H1 (cell line): ENCODE measurements around the gene KCNRG. TPM values are rescaled to one million over a fixed set of nuclear protein-coding genes. Genes with fewer than 3 reads are reported as not detected.

Source experiments
- CTCF ChIA-PET: fragments of 300-600 bp; sonication (Branson Sonifier 250); formaldehyde crosslinking; loops from one replicate; lab custom pipeline; 2021; ENCODE audit not compliant: partially characterized antibody; lab: Charles Lee
- POLR2A ChIA-PET: fragments of 300-600 bp; sonication (Branson Sonifier 250); formaldehyde crosslinking; loops from one replicate; lab custom pipeline; 2021; ENCODE audit warnings: inconsistent platforms; ENCODE audit not compliant: partially characterized antibody; lab: Charles Lee
- DNase-seq, 2 experiments: peaks; one replicate each; pipeline versions ENCODE4 v3.0.0 to v3.0.0-alpha.2; 2010 to 2022; ENCODE audit warnings: low spot score in 2 of 2, low read depth in 1 of 2, mixed read lengths in 1 of 2
- FAIRE-seq: peaks from 2 replicates; lab custom pipeline; 2011; peaks lifted over from hg19 to GRCh38; lab: Jason Lieb, UNC
- H2AFZ ChIP-seq: 2 replicates; pipeline ENCODE4 v1.8.1; 2012; ENCODE audit warnings: low read length, inconsistent platforms
- H2AK5ac ChIP-seq: 2 replicates; pipeline ENCODE4 v1.6.1; 2013; ENCODE audit warnings: low read depth, low read length
- H2BK120ac ChIP-seq: replicated peaks from 2 replicates; pipeline ENCODE3; 2013; ENCODE audit warnings: low read depth, low read length, inconsistent platforms
- H2BK12ac ChIP-seq: 2 replicates; pipeline ENCODE4 v1.6.1; 2013; ENCODE audit warnings: low read depth, low read length
- H2BK15ac ChIP-seq: 2 replicates; pipeline ENCODE4 v1.6.1; 2013; ENCODE audit warnings: low read length
- H2BK20ac ChIP-seq: 2 replicates; pipeline ENCODE4 v1.6.1; 2013; ENCODE audit warnings: low read length
- H2BK5ac ChIP-seq: 2 replicates; pipeline ENCODE4 v1.6.1; 2013; ENCODE audit warnings: low read depth, low read length
- H3K14ac ChIP-seq: 2 replicates; pipeline ENCODE4 v1.6.1; 2013; ENCODE audit warnings: inconsistent platforms; ENCODE audit not compliant: insufficient read length
- H3K18ac ChIP-seq: 2 replicates; pipeline ENCODE4 v1.6.1; 2013; ENCODE audit warnings: low read length; ENCODE audit errors: extremely low read depth
- H3K23ac ChIP-seq: 2 replicates; pipeline ENCODE4 v1.6.1; 2013; ENCODE audit warnings: inconsistent platforms; ENCODE audit not compliant: insufficient read length
- H3K23me2 ChIP-seq: 2 replicates; pipeline ENCODE4 v1.6.1; 2013; ENCODE audit warnings: low read depth, low read length
- H3K27ac ChIP-seq: 2 replicates; pipeline ENCODE4 v1.6.1; 2011; ENCODE audit warnings: low read depth, low read length, inconsistent platforms
- H3K27me3 ChIP-seq, 4 experiments: replicated peaks in 1 of 4; 1 replicate in 1 of 4; 2 replicates in 3 of 4; pipeline versions ENCODE4 v1.6.1 to v1.8.1; 2011 to 2013; ENCODE audit warnings: low read length in 3 of 4, mild to moderate bottlenecking in 3 of 4, inconsistent platforms in 2 of 4, mixed read lengths in 2 of 4, moderate library complexity in 1 of 4; ENCODE audit not compliant: control insufficient read depth in 3 of 4, insufficient read depth in 3 of 4; ENCODE audit errors: extremely low read depth in 1 of 4
- H3K36me3 ChIP-seq, 4 experiments: 2 replicates each; pipeline versions ENCODE4 v1.6.1 to v1.8.1; 2011 to 2013; ENCODE audit warnings: mild to moderate bottlenecking in 4 of 4, low read length in 3 of 4, moderate library complexity in 2 of 4, control low read depth in 1 of 4, inconsistent platforms in 1 of 4; ENCODE audit not compliant: insufficient read depth in 4 of 4, control insufficient read depth in 2 of 4
- H3K4ac ChIP-seq: replicated peaks from 2 replicates; pipeline ENCODE3; 2013; ENCODE audit warnings: low read length, low read depth, mixed read lengths, inconsistent platforms; ENCODE audit not compliant: insufficient read length
- H3K4me1 ChIP-seq, 4 experiments: replicated peaks in 1 of 4; 1 replicate in 1 of 4; 2 replicates in 3 of 4; pipeline versions ENCODE4 v1.6.1 to v1.8.1; 2011 to 2013; ENCODE audit warnings: low read length in 3 of 4, inconsistent platforms in 2 of 4, mixed read lengths in 1 of 4; ENCODE audit not compliant: insufficient read depth in 4 of 4, control insufficient read depth in 3 of 4
- H3K4me2 ChIP-seq, 2 experiments: 2 replicates each; pipeline versions ENCODE4 v1.6.1 to v1.8.1; 2011 to 2013; ENCODE audit warnings: low read depth in 2 of 2, low read length in 2 of 2, control low read depth in 1 of 2, inconsistent platforms in 1 of 2, mild to moderate bottlenecking in 1 of 2; ENCODE audit not compliant: insufficient read depth in 1 of 2
- H3K4me3 ChIP-seq, 4 experiments: fragments of 200-600, 300-600 bp in 1 of 4; sonication (generic), shearing (Covaris generic), sonication (Bioruptor Twin) in 1 of 4; 2 replicates each; pipeline versions ENCODE4 v1.5.1 to v1.8.1; 2011 to 2016; ENCODE audit warnings: low read length in 4 of 4, low read depth in 3 of 4, control low read depth in 2 of 4, inconsistent platforms in 2 of 4, mild to moderate bottlenecking in 2 of 4, mixed read lengths in 1 of 4, moderate library complexity in 1 of 4; ENCODE audit not compliant: insufficient read depth in 2 of 4; ENCODE audit errors: extremely low read depth in 1 of 4
- H3K56ac ChIP-seq: replicated peaks from 2 replicates; pipeline ENCODE3; 2013; ENCODE audit warnings: low read depth, mild to moderate bottlenecking, mixed read lengths, low read length, inconsistent platforms; ENCODE audit not compliant: insufficient read length
- H3K79me1 ChIP-seq: 2 replicates; pipeline ENCODE4 v1.6.1; 2013; ENCODE audit warnings: low read depth, low read length, control low read depth
- H3K79me2 ChIP-seq, 2 experiments: 2 replicates each; pipeline versions ENCODE4 v1.6.1 to v1.8.1; 2012 to 2013; ENCODE audit warnings: low read length in 2 of 2, mild to moderate bottlenecking in 2 of 2, inconsistent platforms in 1 of 2; ENCODE audit not compliant: insufficient read depth in 2 of 2, control insufficient read depth in 1 of 2
- H3K9ac ChIP-seq, 4 experiments: replicated peaks in 1 of 4; 1 replicate in 1 of 4; 2 replicates in 3 of 4; pipeline versions ENCODE4 v1.6.1 to v1.8.1; 2011 to 2013; ENCODE audit warnings: low read depth in 3 of 4, low read length in 3 of 4, control low read depth in 2 of 4, mild to moderate bottlenecking in 2 of 4, moderate library complexity in 2 of 4, inconsistent platforms in 1 of 4; ENCODE audit errors: extremely low read depth in 1 of 4
- H3K9me3 ChIP-seq, 2 experiments: 2 replicates each; pipeline versions ENCODE4 v1.6.1 to v1.8.1; 2012 to 2013; ENCODE audit warnings: mild to moderate bottlenecking in 2 of 2, moderate library complexity in 2 of 2, control low read depth in 1 of 2, inconsistent platforms in 1 of 2, low read depth in 1 of 2, low read length in 1 of 2, mixed read lengths in 1 of 2; ENCODE audit not compliant: insufficient read depth in 2 of 2
- H4K20me1 ChIP-seq, 2 experiments: replicated peaks in 1 of 2; 2 replicates each; pipeline versions ENCODE3 to v1.8.1; 2011 to 2013; ENCODE audit warnings: inconsistent platforms in 2 of 2, low read length in 2 of 2, mild to moderate bottlenecking in 1 of 2; ENCODE audit not compliant: insufficient read depth in 2 of 2, control insufficient read depth in 1 of 2
- H4K5ac ChIP-seq: 2 replicates; pipeline ENCODE4 v1.6.1; 2013; ENCODE audit warnings: low read length, low read depth, mixed read lengths, inconsistent platforms; ENCODE audit not compliant: insufficient read length
- H4K8ac ChIP-seq: 2 replicates; pipeline ENCODE4 v1.8.0; 2013; ENCODE audit warnings: mild to moderate bottlenecking, moderate library complexity, low read length, inconsistent platforms; ENCODE audit not compliant: insufficient read depth; ENCODE audit errors: extremely low read depth
- H4K91ac ChIP-seq: replicated peaks from 2 replicates; pipeline ENCODE3; 2013; ENCODE audit warnings: low read length, mixed read lengths, inconsistent platforms; ENCODE audit not compliant: insufficient read length
- BRCA1 ChIP-seq: IDR thresholded peaks from 2 replicates; pipeline ENCODE4 v1.6.1; 2012; ENCODE audit warnings: low read depth, low read length, improper control_type of control experiment
- CREB1 ChIP-seq: IDR thresholded peaks from 2 replicates; pipeline ENCODE4 v1.6.1; 2012; ENCODE audit warnings: inconsistent platforms
- CTBP2 ChIP-seq: IDR thresholded peaks from 2 replicates; pipeline ENCODE4 v1.7.0; 2011; ENCODE audit warnings: borderline replicate concordance, mild to moderate bottlenecking, moderate library complexity, mixed read lengths, low read length; ENCODE audit not compliant: insufficient read depth, insufficient read length
- EP300 ChIP-seq, 2 experiments: IDR thresholded peaks; 1 replicate in 1 of 2; 2 replicates in 1 of 2; pipeline ENCODE4 v1.6.1; 2011 to 2012; ENCODE audit warnings: low read depth in 2 of 2, low read length in 2 of 2, mild to moderate bottlenecking in 2 of 2, borderline replicate concordance in 1 of 2, inconsistent platforms in 1 of 2, moderate library complexity in 1 of 2
- EZH2 ChIP-seq: fragments of 200-600 bp; sonication (generic); IDR thresholded peaks from 2 replicates; pipeline ENCODE4 v1.7.1; 2012; ENCODE audit warnings: low read depth, mild to moderate bottlenecking, moderate library complexity, low read length, inconsistent platforms; ENCODE audit not compliant: severe bottlenecking
- KDM1A ChIP-seq: fragments of 200-600, 300-600 bp; sonication (generic); IDR thresholded peaks from 2 replicates; pipeline ENCODE4 v1.7.1; 2016; ENCODE audit warnings: mild to moderate bottlenecking, low read length, borderline replicate concordance
- KDM4A ChIP-seq: IDR thresholded peaks from one replicate; pipeline ENCODE4 v1.7.1; 2012; ENCODE audit warnings: low read depth, mild to moderate bottlenecking, moderate library complexity, low read length, inconsistent platforms; ENCODE audit not compliant: severe bottlenecking
- MAFK ChIP-seq: IDR thresholded peaks from 2 replicates; pipeline ENCODE4 v1.6.1; 2012; ENCODE audit warnings: low read depth, mild to moderate bottlenecking, improper control_type of control experiment, low read length
- NRF1 ChIP-seq: IDR thresholded peaks from 2 replicates; pipeline ENCODE4 v1.6.1; 2011; ENCODE audit warnings: mild to moderate bottlenecking, low read depth, low read length, improper control_type of control experiment
- POLR2A ChIP-seq, 2 experiments: IDR thresholded peaks; 1 replicate in 1 of 2; 2 replicates in 1 of 2; pipeline ENCODE4 v1.6.1; 2011; ENCODE audit warnings: low read depth in 2 of 2, low read length in 2 of 2, mild to moderate bottlenecking in 2 of 2; ENCODE audit errors: control extremely low read depth in 1 of 2
- POLR2AphosphoS5 ChIP-seq: IDR thresholded peaks from 2 replicates; pipeline ENCODE4 v1.6.1; 2011; ENCODE audit warnings: low read depth, low read length
- POU5F1 ChIP-seq: IDR thresholded peaks from 2 replicates; pipeline ENCODE4 v1.6.1; 2011; ENCODE audit warnings: low read depth, mild to moderate bottlenecking, low read length, moderate library complexity
- SIX5 ChIP-seq: IDR thresholded peaks from 2 replicates; pipeline ENCODE4 v1.6.1; 2011; ENCODE audit warnings: mild to moderate bottlenecking, low read depth, low read length
- SUZ12 ChIP-seq: fragments of 200-600 bp; sonication (generic); IDR thresholded peaks from 2 replicates; pipeline ENCODE4 v1.6.1; 2012; ENCODE audit warnings: mild to moderate bottlenecking, inconsistent platforms, low read length, moderate library complexity, mixed read lengths
- ZNF274 ChIP-seq: IDR thresholded peaks from 2 replicates; pipeline ENCODE4 v1.7.0; 2012; ENCODE audit warnings: low read length, borderline replicate concordance; ENCODE audit errors: extremely low read depth
- WGBS, 2 experiments: shearing (Covaris generic) in 1 of 2; methylation state at CpG; one replicate each; pipeline versions ENCODE4 v1.1.6 to v1.1.7; 2013 to 2015; ENCODE audit warnings: low lambda C conversion rate in 2 of 2, mixed read lengths in 2 of 2, inconsistent platforms in 1 of 2, low coverage in 1 of 2, missing lambda C conversion rate in 1 of 2; ENCODE audit not compliant: insufficient replicate concordance in 2 of 2, insufficient coverage in 1 of 2, insufficient read length in 1 of 2; ENCODE audit errors: extremely low coverage in 1 of 2, missing lambda C conversion rate in 1 of 2; 5-methylcytosine and 5-hydroxymethylcytosine counted together
- polyA plus RNA-seq, 7 experiments: library from polyadenylated mRNA; depleted of rRNA in 3 of 7; stranded (reverse) in 5 of 7; unstranded in 2 of 7; fragments of >200 nt in 5 of 7; fragments of 200-250 nt in 2 of 7; gene quantifications; 1 replicate in 5 of 7; 2 replicates in 1 of 7; 4 replicates in 1 of 7; pipeline versions ENCODE4 v1.2.1 to v1.2.3, GENCODE V29; 2011 to 2013; ENCODE audit warnings: missing spikeins in 2 of 7, mixed read lengths in 2 of 7
- total RNA-seq: library from RNA; stranded (reverse); fragmentation: NEBNext Ultra II Directional; extraction: Animal tissue kit (Norgen Biotek cat#: 25700); gene quantifications from 2 replicates; pipeline ENCODE4 v1.2.1, GENCODE V29; 2021

KCNRG gene
- total and polyA plus RNA-seq, 2 of the 8 experiments (the other 6 are each of a cell fraction or from before 2014, with no cell fraction given): 0.65 to 1.2 TPM

DNA sequence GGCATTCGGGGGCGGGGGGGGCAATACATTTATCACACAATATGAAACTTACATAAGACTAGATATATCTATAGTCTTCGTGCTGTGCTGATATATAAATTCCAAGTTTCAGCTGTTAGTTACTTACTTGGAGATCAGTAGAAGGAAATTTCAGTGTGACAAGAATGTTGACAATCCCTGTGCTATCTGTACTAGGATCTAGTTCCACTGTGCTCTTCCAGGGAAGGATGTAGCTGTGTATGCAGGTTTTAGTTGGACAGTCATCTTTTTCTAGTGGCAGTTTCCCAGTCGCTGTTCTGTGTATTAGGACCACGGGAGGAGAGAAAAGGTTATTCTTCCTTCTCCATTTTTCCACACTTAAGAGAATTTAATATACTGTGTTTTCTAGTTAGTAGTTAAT lies 21.6 kb upstream of the KCNRG start:
- Histone ChIP-seq H3K56ac (no peak overlapping the region), H3K79me1 (no peaks in the 10 kb centered on the region), H3K9ac (no peak overlapping the region), H3K9me3 (no peaks in the 10 kb centered on the region), H3K23me2 (peaks cover 9% of the 10 kb centered on the region), H3K4ac (no peak overlapping the region), H3K18ac (no peak overlapping the region), H3K4me1 (peaks cover 0 to 6% (median 2%) of the 10 kb centered on the region in 4 experiments; a peak in 2 of 7 replicates), H3K4me2 (no peak overlapping the region), H4K8ac (no peak overlapping the region), H3K14ac (no peak overlapping the region), H3K36me3 (peaks cover 0 to 8% (median 0%) of the 10 kb centered on the region in 4 experiments; a peak in 1 of 8 replicates), H2BK15ac (no peak overlapping the region), H2AK5ac (no peak overlapping the region), H3K79me2 (peaks cover 0 to 9% of the 10 kb centered on the region in 2 experiments; a peak in 1 of 4 replicates), H2BK120ac (no peak overlapping the region), H3K23ac (no peak overlapping the region), H3K27ac (no peak overlapping the region), H3K27me3 (peaks cover 0 to 2% (median 0%) of the 10 kb centered on the region in 4 experiments; a peak in 2 of 7 replicates), H2BK20ac (no peak overlapping the region), H3K4me3 (no peak overlapping the region), H2AFZ (no peak overlapping the region), H2BK5ac (no peak overlapping the region), H4K91ac (no peak overlapping the region), H4K20me1 (no peaks in the 10 kb centered on the region), H4K5ac (no peak overlapping the region), H2BK12ac (no peak overlapping the region)
- DNase-seq: no peak
- TF ChIP-seq SIX5: no peak
- TF ChIP-seq POLR2AphosphoS5: no peak
- no peak for TF ChIP-seq CREB1
- no peak for TF ChIP-seq EZH2
- TF ChIP-seq POLR2A (IDR thresholded peaks at IDR 0.05; ENCODE audit: control extremely low read depth in 1 of 2, low read depth in 2 of 2, low read length in 2 of 2): no peak
- no peak for TF ChIP-seq KDM1A
- TF ChIP-seq BRCA1: no peak
- no peak for TF ChIP-seq CTBP2
- no peak for TF ChIP-seq NRF1
- TF ChIP-seq EP300 (IDR thresholded peaks at IDR 0.05; ENCODE audit: borderline replicate concordance in 1 of 2, low read depth in 2 of 2, low read length in 2 of 2): no peak
- no peak for TF ChIP-seq ZNF274
- TF ChIP-seq SUZ12: no peak
- no peak for TF ChIP-seq KDM4A
- TF ChIP-seq MAFK: no peak
- no peak for TF ChIP-seq POU5F1
- no peak for FAIRE-seq
- ChIA-PET CTCF (interaction anchor here (10.2 kb wide), 1 partner anchor 17 kb away, joined by 72 read pairs; no protein-coding TSS in a partner anchor), POLR2A (no interaction called here)
- WGBS, 2 experiments: 84% methylated on average over 5 of the region's 5 CpGs; no CpG with 5 or more reads in 1 of the 2 experiments
